HG03354 (cell line): ENCODE data around the gene SLC43A2.
"Not testable (repeated sequence)": the region's sequence is repeated elsewhere in the genome, so short reads cannot be mapped to it uniquely, and the experiment has no call there.

Experiments used
- ATAC-seq: cut with Tn5 transposase; IDR thresholded peaks from one replicate; pipeline ENCODE4 v1.9.1; 2021; ENCODE audit warnings: mild to moderate bottlenecking; ENCODE audit not compliant: unreplicated experiment, poor library complexity, severe bottlenecking

Gene SLC43A2

GRCh38 chr17:1553354-1554266, 75.0 kb downstream of the SLC43A2 start:
- ATAC-seq: no peak

GRCh38 chr17:1552932-1553331, 75.7 kb downstream of the SLC43A2 start:
- no peak for ATAC-seq

GRCh38 chr17:1551741-1552140, 76.9 kb downstream of the SLC43A2 start:
- no peak for ATAC-seq

- no peak for ATAC-seq
These were observed 80.6 kb downstream of the SLC43A2 start for GRCh38 chr17:1548032-1548431.

- no peak for ATAC-seq
These were observed 82.2 kb downstream of the SLC43A2 start for GRCh38 chr17:1546292-1546922.

- no peak for ATAC-seq
These were observed 83.0 kb downstream of the SLC43A2 start for GRCh38 chr17:1545618-1546017.

- no peak for ATAC-seq
These were observed 86.3 kb downstream of the SLC43A2 start for GRCh38 chr17:1542316-1542715.

GRCh38 chr17:1541367-1541904, 87.2 kb downstream of the SLC43A2 start:
- no peak for ATAC-seq

GRCh38 chr17:1539811-1540210, 88.8 kb downstream of the SLC43A2 start:
- no peak for ATAC-seq

GRCh38 chr17:1535737-1536136, 92.9 kb downstream of the SLC43A2 start:
- ATAC-seq: no peak

GRCh38 chr17:1533661-1534325, 94.8 kb downstream of the SLC43A2 start:
- no peak for ATAC-seq

- ATAC-seq: no peak
These were observed 95.6 kb downstream of the SLC43A2 start for GRCh38 chr17:1532836-1533602.

- ATAC-seq: no peak
These were observed 98.8 kb downstream of the SLC43A2 start for GRCh38 chr17:1529863-1530262.

- ATAC-seq: not testable (repeated sequence)
These were observed 101.8 kb downstream of the SLC43A2 start for GRCh38 chr17:1526876-1527275.

- no peak for ATAC-seq
These were observed 106.0 kb downstream of the SLC43A2 start for GRCh38 chr17:1522626-1523025.

GRCh38 chr17:1521086-1521640, 107.5 kb downstream of the SLC43A2 start:
- no peak for ATAC-seq

GRCh38 chr17:1519678-1520077, 109.0 kb downstream of the SLC43A2 start:
- no peak for ATAC-seq
